ENCODE data around the gene PPIL6.
"Not testable (repeated sequence)": the region's sequence is repeated elsewhere in the genome, so short reads cannot be mapped to it uniquely, and the experiment has no call there.

PPIL6 gene

DNA sequence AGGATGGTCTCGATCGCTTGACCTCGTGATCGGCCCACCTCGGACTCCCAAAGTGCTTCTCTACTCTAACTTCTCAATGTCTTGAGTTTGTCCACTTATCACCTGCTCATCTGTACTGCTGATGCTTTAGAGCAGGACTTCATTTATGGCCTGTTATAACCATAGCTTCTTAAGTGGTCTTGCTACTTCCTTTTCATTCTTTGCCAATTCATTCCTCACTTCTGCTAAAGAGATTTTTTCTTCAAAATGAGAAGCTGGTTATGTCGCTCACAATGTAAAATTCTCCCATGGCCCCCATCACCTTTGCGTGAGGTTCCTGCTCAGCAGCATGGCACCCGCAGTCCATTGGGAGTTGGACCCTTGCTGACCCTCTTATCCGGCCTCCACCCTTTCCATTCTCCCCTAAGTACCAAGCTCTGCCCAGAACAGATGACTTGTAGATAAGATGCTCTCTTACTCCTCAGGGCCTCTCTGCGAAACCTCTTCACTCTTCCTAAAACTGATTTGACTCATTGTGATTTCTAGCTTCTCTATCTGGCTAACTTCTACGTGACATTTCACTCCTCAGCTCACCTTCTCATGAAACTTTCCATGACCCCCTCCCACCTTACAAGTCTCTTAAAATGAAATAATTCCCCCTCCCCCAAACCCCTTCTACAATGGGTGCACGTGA, 44.2 kb downstream of the PPIL6 start:
- DNase-seq (ENCODE audit: low read depth, low spot score): no peak

- no peak for DNase-seq (ENCODE audit: low read depth, low spot score)
Measured at GRCh38 chr6:109393886-109394281, 46.5 kb downstream of the PPIL6 start.

DNA sequence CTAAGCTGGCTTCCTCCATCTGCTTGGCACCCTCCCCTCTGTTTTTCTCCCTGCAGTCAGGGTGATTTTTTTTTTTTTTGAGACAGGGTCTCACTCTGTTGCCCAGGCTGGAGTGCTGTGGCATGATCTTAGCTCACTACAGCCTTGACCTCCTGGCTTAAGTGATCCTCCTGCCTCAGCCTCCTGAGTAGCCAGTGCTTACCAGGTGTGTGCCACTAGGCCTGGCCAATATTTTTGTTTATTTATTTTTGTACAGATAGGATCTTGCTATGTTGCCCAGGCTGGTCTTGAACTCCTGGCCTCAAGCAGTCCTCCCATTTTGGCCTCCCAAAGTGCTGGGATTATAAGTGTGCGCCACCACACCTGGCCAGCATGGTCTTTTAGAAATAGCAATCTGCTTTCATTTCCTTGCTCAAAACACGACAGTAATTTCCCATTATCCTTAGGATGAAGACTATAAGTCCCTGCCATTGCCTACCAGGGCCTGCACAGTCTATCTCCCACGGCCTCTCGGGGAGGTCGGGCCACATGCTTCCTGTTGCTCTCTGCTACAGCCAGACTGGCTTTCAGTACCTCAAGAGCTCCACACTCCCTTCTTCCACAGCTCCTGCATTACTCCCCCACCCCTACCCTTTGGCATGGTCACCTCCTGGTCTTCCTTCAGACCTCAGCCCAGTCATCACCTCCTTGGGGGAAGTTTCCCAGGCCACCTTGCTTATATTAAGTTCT, 47.1 kb downstream of the PPIL6 start:
- DNase-seq (ENCODE audit: low read depth, low spot score): no peak

DNA sequence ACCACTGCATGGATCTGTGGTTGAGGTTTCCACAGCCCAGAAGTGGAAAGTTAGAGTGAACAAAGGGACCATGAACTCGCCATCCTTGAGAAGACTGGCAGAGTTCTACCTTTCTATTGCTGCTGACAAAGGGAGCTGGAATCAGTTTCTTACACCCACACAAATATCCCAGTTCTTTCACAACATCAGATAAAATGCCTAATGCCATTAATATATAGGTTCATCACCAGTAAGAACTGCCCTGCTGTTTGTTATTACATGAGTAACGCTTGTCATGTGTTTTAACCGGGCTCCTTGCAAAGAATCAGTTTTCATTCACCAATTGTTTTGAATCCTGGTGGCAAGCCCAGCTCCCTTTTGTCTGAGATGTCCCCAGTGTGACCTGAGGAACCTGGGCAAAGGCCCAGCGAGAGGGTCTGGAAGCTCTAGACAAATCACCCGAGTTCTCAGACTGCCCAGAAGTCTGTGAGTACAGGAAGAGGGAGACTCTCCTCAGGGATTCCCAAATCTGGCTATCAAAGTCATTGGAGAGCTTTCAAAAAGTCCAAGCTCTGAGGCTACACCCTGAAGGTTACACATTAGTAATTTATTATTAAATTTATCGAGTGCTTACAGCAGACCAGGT, 50.7 kb downstream of the PPIL6 start:
- no peak for DNase-seq (ENCODE audit: low read depth, low spot score)

DNA sequence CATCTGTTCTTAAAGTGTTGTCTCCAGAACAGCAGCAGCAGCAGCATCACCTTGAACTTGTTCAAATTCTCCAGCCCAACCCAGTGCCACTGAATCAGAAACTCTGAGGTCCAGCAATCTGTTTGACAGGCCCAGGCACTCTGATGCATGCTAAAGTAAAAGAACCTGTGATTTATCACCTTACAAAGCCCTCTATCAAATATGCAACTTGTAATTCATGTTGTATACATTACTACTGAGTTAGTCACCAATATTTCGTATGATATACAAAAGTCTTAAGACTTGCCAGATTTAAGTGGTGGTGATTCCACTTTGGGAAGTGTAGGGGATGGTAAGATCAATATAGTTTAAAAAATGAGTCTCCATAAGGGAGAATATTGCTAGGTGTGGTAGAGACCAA, 52.2 kb downstream of the PPIL6 start:
- DNase-seq (ENCODE audit: low read depth, low spot score): no peak

- DNase-seq (ENCODE audit: low read depth, low spot score): no peak
Measured at GRCh38 chr6:109383438-109383940, 56.9 kb downstream of the PPIL6 start.

DNA sequence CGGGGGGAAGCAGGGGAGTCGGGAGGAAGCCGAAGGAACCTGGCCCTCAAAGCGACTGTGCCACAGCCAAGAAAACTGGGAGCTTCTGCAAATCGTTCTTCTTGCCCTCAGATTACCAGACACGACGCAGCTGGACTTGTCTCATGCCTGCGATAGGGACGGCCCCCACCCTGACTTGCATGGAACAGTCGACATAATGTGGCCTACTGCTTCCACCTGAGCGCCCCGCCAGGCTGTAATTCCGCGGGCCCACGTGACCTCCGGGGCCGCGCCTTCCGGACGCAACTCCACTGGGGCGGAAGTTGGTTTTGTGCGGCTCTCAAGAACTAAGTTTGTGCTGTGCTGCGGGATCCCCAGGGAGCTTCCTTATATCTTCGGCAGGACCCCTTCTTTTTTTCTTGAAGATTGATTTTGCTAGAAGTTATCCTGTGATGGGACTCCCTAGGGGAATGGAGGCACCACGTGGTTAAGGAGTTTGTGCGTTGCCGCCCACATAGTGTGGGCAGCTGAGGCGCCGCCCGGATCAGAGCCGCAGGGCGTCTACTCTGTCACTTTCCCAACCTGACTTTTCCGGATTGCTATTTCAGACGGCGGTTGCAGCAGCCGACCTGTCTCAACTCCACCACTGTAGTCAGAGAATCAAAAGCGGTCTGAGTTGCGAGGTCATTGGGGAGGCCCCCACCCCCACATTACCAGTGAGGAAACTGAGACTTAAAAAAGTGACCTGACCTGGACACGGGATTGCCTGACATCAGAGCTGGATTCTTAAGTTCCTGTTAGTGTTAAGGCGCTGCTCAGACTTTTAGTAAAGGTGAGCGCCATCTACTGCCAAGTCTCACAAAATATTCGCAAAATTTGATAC, 57.6 kb downstream of the PPIL6 start:
- DNase-seq (ENCODE audit: low read depth, low spot score): peak; percentile 91

- no peak for DNase-seq (ENCODE audit: low read depth, low spot score)
Measured at GRCh38 chr6:109381747-109382575, 58.5 kb downstream of the PPIL6 start, which contains the start of gene CD164. CD164 (minus strand) TSS chr6:109382467; CDS start chr6:109382378, 89 bp downstream.

DNA sequence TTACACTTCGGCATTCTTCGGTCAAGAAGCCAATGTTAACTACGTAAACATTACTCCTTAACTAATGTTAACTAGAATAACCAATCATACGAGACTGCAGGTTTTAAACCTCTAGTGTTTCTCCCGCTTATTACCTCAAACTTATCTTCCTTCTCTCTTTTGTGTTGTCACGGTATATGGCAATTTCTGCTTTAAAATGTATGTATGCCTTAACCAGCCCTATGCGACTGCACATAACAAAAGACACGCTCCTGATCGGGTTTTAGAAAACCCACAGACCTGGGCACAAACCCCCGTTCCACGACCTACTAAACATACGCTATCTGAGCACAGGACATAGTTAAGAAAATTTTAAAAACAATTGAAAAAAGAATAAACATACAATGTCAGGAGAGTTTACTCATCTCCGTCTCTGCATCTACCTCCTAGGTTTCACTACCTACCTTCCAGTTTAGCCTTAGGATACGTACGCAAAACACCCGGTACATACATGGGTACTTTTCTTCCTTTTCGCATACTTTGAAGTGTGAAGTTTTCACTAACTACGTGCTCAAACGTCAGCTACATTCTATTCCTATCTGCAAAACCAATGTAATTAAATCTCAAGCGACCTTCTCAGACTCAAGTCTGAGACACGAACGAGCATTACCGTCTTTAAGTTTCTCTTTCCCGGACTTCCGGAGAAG, 59.2 kb downstream of the PPIL6 start:
- DNase-seq (ENCODE audit: low read depth, low spot score): no peak

- no peak for DNase-seq (ENCODE audit: low read depth, low spot score)
Measured at GRCh38 chr6:109379711-109380110, 60.7 kb downstream of the PPIL6 start.

DNA sequence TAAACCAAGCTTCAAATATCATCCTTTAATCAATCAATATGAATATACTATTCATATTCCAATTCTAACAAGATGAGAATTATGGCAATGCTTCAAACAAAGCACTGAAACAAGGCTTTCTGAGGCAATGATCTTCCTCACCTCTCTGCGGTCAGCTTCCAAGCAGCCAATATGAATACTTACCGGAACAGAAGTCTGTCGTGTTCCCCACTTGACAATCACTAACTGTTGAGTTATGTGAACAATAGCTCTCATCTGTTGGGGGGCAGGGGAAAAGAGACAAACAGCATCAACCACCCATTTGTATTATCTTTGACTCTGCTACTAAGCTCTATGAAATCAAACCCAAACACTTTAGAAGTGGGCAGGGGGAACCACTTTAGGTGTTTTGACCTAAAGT, 62.7 kb downstream of the PPIL6 start:
- no peak for DNase-seq (ENCODE audit: low read depth, low spot score)

GRCh38 chr6:109374326-109374892, 66.0 kb downstream of the PPIL6 start:
- DNase-seq (ENCODE audit: low read depth, low spot score): no peak

DNA sequence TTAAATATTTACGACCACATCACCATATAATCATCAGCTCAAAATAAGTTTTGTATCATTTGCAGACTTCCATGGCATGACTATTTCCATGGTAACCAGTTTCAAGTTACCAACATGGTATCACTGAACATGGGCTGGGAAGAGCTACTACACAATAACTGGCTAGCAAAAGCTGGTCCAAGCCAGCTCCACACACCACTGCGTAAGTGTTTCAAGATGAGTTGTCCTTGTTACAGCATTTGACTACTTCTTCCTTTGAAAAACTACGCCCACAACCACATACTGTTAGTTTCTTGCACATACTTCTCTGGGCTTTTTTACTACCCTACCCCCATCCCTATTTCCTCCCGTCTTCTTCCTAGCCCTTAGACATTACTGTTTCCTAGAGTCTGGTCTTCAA, 66.7 kb downstream of the PPIL6 start:
- no peak for DNase-seq (ENCODE audit: low read depth, low spot score)

- no peak for DNase-seq (ENCODE audit: low read depth, low spot score)
Measured at GRCh38 chr6:109373331-109373730, 67.1 kb downstream of the PPIL6 start.

- DNase-seq (ENCODE audit: low read depth, low spot score): no peak
Measured at GRCh38 chr6:109372130-109372529, 68.3 kb downstream of the PPIL6 start.

DNA sequence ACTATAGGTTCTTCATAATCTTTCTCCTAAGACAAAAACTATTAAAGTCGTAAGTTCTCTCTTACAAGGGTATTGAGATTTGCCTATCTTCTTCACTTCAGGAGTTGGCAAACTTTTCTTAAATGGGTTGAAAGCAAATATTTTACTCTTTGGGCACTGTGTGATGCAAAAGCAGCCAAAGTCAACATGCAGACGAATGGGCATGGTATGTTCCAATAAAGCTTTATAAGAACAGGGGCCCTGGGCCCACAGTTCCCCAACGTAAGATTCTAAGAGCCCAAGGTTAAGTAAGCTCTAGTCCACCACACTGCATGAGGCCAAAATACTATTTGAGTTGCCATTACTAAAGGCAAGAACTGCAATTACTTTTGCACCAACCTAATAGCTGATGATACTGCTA, 69.6 kb downstream of the PPIL6 start:
- no peak for DNase-seq (ENCODE audit: low read depth, low spot score)

DNA sequence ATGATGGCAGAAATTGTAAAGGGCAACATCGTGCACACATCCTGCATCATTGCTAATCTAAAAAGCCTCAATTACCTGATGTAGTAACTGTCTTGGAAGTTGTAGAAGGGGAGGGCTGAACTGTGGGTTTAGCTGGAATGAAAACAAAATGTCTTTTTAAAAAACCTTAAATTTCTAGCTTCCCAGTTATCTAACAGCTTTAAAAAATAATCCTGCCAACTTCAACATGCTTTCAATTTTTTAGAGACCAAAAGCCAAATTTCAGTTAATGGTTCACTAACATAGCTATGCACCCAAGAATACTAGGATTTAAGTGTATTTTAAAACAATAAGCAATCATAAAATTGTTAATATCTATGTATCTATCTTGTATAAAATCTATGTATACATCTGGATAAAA, 70.1 kb downstream of the PPIL6 start:
- DNase-seq (ENCODE audit: low read depth, low spot score): no peak

DNA sequence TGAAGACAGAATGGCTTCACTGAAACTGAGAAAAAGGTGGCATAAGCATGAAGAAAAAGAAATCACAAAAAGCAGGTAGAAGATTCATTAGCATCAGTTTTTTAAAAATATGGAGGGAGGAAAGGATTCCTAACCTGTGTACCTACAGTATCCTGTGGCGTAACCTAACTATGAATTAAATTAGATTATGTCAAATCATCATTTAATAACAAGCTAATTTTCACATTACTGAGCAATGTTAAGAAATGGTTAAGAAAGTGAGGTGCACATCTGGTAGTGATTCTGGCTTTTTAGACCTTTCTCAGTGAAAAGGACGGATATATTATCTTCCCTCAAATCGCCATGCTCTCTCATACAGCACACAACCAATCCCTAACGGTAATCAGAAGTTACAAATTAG, 70.7 kb downstream of the PPIL6 start:
- DNase-seq (ENCODE audit: low read depth, low spot score): no peak

DNA sequence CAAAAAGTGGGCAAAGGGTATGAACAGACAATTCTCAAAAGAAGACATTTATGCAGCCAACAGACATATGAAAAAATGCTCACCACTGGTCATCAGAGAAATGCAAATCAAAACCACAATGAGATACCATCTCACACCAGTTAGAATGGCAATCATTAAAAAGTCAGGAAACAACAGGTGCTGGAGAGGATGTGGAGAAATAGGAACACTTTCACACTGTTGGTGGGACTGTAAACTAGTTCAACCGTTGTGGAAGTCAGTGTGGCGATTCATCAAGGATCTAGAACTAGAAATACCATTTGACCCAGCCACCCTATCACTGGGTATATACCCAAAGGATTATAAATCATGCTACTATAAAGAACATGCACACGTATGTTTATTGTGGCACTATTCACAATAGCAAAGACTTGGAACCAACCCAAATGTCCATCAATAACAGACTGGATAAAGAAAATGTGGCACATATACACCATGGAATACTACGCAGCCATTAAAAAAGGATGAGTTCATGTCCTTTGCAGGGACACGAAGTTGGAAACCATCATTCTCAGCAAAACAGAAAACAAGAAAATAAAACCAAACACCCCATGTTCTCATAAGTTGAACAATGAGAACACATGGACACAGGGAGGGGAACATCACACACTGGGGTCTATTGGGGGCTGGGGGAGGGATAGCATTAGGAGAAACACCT, 75.9 kb downstream of the PPIL6 start:
- DNase-seq (ENCODE audit: low read depth, low spot score): not testable (repeated sequence)

Measured in brain pericyte (primary cell).